ENCODE data around the gene KLHL22.
"Not testable (repeated sequence)": the region's sequence is repeated elsewhere in the genome, so short reads cannot be mapped to it uniquely, and the experiment has no call there.

The KLHL22 gene

GRCh38 chr22:20471126-20471833 is 24.3 kb downstream of the KLHL22 start:
- DNase-seq (ENCODE audit: low read depth in 2 of 2) = no peak

- DNase-seq (ENCODE audit: low read depth in 2 of 2) = not testable (repeated sequence)
Measured at GRCh38 chr22:20470525-20470924, 25.1 kb downstream of the KLHL22 start.

DNA sequence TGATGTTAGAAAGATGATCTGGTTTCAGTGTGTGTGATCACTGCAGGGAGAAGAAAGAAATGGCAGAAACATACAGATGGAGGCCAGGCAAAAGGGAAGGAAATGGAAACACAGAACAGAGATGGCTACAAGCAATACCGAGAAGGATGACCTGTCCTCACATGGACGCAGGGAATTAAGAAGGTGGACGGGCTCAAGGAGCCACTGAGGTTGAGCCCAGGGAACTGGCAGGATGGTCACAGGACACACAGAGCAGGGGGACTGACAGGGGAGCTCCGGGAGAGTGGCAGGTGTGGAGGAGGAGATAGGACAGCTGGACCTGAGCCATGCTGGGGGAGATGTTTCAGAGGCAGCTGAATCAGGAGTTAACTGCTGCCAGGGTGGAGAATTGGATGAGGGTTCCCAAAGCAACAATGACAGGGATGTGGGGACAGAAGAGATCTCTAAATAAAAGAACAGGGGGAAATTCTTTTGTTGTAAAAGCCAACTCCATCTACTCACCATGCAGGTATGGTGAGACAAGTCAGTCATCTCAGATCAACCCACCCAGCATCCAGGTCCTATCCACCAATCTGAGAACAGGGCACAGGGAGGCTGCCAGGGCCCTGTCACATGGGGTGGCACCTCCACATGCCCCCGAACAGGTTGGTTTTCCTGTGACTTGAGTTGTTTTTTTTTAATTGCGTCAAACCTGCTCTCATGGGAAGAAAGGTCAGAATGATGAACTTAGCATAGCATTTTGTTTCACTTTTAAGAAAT is 26.3 kb downstream of the KLHL22 start:
- DNase-seq (ENCODE audit: low read depth in 2 of 2) = no peak

DNA sequence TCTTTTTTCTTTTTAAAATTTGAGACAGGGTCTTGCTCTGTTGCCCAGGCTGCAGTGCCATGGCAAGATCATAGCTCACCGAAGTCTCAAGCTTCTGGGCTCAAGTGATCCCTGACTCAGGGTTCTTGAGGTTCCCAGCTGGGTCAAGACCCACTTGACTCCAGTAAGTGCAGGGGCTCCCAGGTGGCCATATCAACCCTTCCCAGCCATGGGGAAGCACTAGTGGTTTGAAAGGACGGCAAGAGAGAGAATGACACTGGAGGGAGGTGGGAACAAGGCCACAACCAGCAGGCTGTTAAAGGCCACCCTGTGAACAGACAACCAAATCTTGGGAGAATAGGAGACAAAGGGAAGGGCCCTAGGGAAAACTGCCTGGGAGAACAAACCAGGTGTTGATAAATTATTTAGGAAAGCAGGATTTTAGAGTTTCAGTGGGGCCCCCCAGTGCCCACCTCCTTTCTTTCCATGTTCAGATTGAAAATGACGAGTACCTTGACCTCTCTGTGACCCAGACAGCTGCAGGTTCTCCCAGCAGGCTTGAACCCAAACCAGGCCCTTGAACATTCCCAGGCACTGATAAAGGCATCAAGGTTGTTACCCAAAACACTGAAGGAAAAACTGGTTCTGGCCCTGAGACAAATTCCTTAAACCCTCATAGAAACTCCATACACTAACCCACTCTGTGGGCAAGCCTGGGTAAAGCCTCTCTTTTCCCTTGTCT is 28.8 kb downstream of the KLHL22 start:
- no peak for DNase-seq (ENCODE audit: low read depth in 2 of 2)

- DNase-seq (ENCODE audit: low read depth in 2 of 2) = no peak
Measured at GRCh38 chr22:20465759-20466077, 29.9 kb downstream of the KLHL22 start.

GRCh38 chr22:20464912-20465758 is 30.5 kb downstream of the KLHL22 start:
- no peak for DNase-seq (ENCODE audit: low read depth in 2 of 2)

GRCh38 chr22:20464096-20464614 is 31.4 kb downstream of the KLHL22 start:
- DNase-seq (ENCODE audit: low read depth in 2 of 2) = no peak

GRCh38 chr22:20463324-20464095 is 32.1 kb downstream of the KLHL22 start:
- no peak for DNase-seq (ENCODE audit: low read depth in 2 of 2)

DNA sequence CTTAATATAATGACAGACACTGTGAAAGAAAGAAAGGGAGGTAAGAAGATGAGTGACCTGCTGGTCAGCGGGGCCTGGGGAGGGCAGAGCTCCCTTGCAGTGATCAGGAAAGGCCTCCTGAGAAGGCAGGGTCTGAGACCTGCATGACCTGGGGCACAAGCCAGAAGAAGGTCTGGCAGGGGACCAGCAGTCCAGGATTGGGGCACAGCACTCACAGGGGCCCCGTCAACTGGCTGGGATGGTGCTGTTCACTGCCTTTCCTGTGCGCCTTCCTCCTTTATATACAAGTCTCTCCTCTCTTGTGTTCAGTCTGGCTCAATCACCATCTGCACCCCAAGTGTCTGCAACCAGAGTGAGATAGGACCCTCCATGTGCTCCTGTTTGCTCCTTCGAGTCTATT is 35.7 kb downstream of the KLHL22 start:
- no peak for DNase-seq (ENCODE audit: low read depth in 2 of 2)

GRCh38 chr22:20459152-20459542 is 36.4 kb downstream of the KLHL22 start:
- DNase-seq (ENCODE audit: low read depth in 2 of 2) = no peak

DNA sequence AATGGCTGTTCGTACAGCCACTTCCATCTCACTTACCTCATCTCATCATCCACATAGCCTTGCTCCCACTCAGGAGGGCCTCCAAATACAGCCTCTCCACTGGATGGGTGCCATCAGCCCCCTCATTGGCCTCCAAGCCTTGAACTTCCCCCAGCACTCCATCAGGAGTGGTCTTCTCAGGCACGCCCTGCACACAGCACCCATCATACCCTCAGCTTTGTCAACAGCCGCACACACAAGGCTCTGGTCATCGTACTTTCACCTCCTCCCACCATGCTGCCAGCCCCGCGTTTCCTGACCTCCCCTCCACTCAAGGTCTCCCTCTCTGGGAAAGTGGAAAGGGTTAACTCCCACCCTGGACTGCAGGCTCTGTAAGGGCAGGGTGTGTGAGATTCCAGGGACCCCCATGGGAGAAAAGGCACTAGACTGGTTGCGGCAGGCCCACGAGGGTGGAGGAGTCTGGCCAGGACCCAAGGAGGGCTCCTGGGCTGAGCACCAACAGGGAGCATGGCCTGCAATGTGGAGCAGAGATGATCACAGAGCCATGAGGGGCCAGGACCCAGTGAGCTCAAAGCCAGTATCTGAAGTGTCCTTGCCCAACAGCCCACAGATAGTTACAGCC is 37.0 kb downstream of the KLHL22 start:
- DNase-seq (ENCODE audit: low read depth in 2 of 2) = no peak

DNA sequence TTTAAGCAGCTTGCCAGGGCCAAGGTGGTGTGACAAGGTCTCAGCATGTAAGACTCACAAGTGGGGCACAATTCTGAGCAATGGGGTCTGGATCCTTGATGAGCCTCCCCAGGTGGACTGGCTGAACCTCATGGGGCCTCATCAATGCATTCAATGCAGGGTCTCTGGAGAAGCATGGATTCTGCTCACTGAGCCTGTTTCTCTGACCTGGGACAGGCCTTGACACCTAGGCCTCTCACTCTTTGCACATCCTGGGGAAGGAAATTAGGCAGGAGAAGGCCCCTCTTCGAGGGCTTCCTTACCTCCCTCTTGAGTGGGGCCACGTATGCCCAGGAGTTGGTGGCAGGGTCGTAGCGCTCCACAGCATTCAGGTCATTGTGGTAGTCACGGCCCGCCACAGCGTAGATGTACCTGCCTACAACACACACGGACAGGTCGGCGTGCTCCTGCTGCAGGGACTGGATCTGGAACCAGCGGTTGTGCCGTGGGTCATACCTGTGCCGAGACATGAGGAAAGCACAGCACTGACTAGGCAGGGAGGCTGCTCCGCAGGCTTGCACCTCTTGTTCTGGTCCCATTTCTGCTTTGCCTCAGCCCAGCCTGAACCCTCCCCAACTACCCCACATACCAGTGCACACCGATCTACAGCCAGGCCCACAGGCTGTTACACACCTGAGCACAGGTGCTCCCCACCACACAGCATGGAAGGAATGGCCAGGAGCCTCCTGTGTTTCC is 37.9 kb downstream of the KLHL22 start:
- DNase-seq (ENCODE audit: low read depth in 2 of 2) = no peak

GRCh38 chr22:20456722-20457076 is 38.9 kb downstream of the KLHL22 start:
- DNase-seq (ENCODE audit: low read depth in 2 of 2) = no peak

- peak; percentile 58 for DNase-seq (ENCODE audit: low read depth in 2 of 2)
Measured at GRCh38 chr22:20456064-20456721, 39.4 kb downstream of the KLHL22 start.

DNA sequence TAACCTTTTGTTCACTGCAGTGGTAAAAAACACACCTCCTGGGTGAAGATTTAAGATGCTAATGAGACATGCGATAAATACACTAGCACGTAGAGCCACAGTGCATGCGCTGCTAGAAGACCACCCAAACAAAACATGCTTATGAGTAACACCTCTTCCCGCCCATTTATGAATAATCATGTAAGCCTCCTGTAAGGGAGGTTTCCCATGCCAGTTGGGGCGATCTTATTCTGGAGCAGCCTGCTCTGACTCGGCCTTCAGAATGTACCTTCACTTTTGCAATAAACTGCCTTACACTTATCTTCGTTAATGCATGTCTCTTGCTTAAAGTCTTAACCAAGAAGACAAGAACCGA is 39.9 kb downstream of the KLHL22 start:
- no peak for DNase-seq (ENCODE audit: low read depth in 2 of 2)

GRCh38 chr22:20453222-20453621 is 42.4 kb downstream of the KLHL22 start:
- DNase-seq (ENCODE audit: low read depth in 2 of 2) = no peak

DNA sequence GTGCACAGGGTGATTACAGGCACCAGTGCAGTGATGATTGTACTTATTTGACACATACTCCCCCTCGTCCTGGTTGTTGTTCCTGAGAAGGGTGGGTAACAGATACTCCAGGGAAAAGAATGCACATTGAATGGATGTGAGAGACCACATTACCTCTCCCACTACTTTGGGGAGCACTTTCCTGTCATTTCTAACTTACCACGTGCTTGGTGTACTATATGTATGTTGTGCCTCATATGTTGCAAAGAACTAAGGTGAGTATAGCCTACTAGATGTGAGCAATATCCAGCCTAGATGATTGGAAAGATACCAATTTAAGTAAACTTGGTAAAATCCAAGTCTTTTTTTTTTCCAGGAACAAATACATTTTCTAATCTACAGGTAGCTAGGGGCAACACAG is 43.7 kb downstream of the KLHL22 start:
- no peak for DNase-seq (ENCODE audit: low read depth in 2 of 2)

DNA sequence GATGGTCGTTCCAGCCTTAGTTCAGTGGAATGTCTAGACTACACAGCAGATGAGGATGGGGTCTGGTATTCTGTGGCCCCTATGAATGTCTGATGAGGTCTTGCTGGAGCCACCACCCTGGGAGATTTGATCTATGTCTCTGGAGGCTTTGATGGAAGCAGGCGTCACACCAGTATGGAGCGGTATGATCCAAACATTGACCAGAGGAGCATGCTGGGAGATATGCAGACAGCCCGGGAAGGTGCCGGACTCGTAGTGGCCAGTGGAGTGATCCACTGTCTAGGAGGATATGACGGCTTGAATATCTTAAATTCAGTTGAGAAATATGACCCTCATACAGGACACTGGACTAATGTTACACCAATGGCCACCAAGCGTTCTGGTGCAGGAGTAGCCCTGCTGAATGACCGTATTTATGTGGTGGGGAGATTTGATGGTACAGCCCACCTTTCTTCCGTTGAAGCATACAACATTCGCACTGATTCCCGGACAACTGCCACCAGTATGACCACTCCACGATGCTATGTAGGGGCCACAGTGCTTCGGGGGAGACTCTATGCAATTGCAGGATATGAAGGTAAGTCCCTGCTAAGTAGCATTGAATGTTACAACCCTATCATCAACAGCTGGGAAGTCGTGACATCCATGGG is 44.3 kb downstream of the KLHL22 start:
- DNase-seq (ENCODE audit: low read depth in 2 of 2) = not testable (repeated sequence)

GRCh38 chr22:20450551-20450906 is 45.1 kb downstream of the KLHL22 start:
- no peak for DNase-seq (ENCODE audit: low read depth in 2 of 2)

All from stimulated activated CD8-positive, alpha-beta memory T cell treated with anti-CD3 and anti-CD28 coated beads, Interleukin-15, amount 100 ng/mL, for 4 hours (primary cell).